Jurkat, Clone E6-1 (cell line): ENCODE measurements around the gene MCC.

Experiments
- DNase-seq: peaks from one replicate; pipeline ENCODE4 v3.0.0-alpha.2; 2011; ENCODE audit warnings: low read depth, low spot score
- H3K4me3 ChIP-seq: 2 replicates; pipeline ENCODE4 v1.5.1; 2011; ENCODE audit warnings: mild to moderate bottlenecking, low read length, control low read depth, moderate library complexity

The MCC gene

GRCh38 chr5:113025596-113025995, 462.7 kb downstream of the MCC start:
- H3K4me3 ChIP-seq, result no peak overlapping the region
- no peak for DNase-seq

DNA sequence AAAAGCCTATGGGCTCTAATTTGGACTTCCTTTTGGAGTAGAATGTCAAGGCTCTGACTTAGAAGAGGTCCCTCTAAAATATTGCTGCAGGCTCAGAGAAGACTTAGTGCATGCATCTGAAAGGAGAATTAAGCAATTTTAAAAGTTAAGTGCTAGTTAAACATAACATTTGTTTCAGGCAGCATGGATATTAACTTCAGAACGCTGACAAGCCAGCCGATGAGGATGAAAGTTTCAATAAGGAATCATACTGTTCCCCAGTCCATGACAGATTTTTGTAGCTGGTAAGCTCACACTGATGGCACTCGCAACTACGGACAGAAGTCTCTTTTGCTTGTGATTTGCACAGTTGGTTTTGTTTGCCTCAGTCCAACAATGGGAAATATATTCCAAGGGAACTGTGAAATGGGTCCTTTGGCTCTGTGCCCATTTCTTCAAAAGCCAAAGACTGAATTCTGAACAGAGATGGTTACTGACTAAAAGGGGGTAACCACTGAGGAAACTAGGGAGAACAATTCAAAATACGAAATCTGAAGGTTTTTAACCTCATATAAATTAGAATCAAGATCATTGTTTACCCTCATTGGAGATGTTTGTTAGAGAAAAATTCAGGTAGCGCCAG, 464.1 kb downstream of the MCC start:
- no peak overlapping the region for H3K4me3 ChIP-seq
- DNase-seq, result no peak

DNA sequence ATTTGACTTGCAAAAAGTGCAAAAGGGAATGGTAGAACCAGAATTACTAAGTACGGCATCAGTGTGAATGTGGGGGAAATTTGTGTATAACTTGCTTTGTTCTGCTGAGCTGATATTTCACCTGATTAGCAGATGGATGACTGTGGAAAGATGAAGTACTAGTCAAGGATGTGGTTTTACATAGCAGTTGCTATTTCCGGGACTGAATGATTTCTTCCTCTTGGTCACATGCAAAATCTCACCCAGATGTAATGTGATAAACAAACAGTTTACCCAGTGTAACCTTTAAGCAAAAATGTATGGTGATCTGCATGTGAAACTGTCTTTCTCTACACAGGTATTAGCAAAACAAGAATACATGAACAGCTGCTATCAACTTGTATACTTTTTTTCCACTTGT, 465.6 kb downstream of the MCC start:
- H3K4me3 ChIP-seq, result peak overlapping the region; percentile 13; the same call in 1 of the 2 replicates
- peak; percentile 95 for DNase-seq

- DNase-seq, result peak; percentile 42
These were observed 467.6 kb downstream of the MCC start for GRCh38 chr5:113020461-113021273.

DNA sequence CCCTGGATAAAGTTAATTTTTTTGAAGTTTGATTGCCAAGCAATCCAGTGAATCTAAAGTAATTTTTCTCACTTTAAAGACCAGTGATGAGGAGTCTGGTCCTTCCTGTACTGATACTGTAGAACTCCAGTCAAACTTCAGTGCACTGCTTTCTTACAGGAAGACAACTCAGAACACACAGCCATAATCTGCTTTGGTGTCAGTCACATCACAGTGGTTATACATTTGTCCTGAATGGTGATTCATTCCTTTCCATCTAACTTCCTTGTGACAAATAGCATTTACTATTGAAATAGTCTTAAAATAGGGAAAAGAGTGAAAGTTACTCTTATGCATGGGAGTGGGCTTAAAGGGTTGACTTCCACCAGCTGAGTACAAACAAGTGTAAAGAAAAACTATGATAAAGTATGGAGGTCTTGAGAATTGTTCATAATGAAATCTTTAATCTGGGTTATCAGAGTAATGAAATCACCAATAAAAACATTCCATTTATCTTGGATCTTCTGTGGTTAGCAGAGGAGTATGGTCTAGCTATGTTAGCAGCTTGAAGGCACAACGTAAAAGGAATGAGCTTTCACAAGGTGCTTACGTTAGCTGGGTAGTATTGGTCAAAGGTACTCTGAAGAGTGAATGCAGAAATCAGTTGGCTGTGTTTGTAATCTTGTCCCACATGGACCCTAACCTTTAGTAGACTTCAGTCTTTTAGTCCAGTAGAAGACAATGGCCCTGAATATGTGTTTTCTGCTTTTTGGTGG, 470.2 kb downstream of the MCC start:
- no peak overlapping the region for H3K4me3 ChIP-seq
- DNase-seq, result no peak

More at GRCh38 chr5:113020461-113021273, 467.6 kb downstream of the MCC start:
- no peak overlapping the region for H3K4me3 ChIP-seq

GRCh38 chr5:113005454-113005853, 482.8 kb downstream of the MCC start:
- DNase-seq, result no peak

GRCh38 chr5:113003763-113004162, 484.5 kb downstream of the MCC start:
- no peak for DNase-seq
- no peak overlapping the region for H3K4me3 ChIP-seq

More at GRCh38 chr5:113005454-113005853, 482.8 kb downstream of the MCC start:
- H3K4me3 ChIP-seq, result no peak overlapping the region

- H3K4me3 ChIP-seq, result no peak overlapping the region
- DNase-seq, result no peak
These were observed 485.8 kb downstream of the MCC start for GRCh38 chr5:113002423-113002822.

- no peak for DNase-seq
- H3K4me3 ChIP-seq, result no peak overlapping the region
These were observed 487.8 kb downstream of the MCC start for GRCh38 chr5:113000466-113000865.

GRCh38 chr5:112998296-112998695, 490.0 kb downstream of the MCC start:
- no peak overlapping the region for H3K4me3 ChIP-seq
- no peak for DNase-seq

GRCh38 chr5:112996830-112997374, 491.4 kb downstream of the MCC start:
- DNase-seq, result no peak
- no peak overlapping the region for H3K4me3 ChIP-seq

DNA sequence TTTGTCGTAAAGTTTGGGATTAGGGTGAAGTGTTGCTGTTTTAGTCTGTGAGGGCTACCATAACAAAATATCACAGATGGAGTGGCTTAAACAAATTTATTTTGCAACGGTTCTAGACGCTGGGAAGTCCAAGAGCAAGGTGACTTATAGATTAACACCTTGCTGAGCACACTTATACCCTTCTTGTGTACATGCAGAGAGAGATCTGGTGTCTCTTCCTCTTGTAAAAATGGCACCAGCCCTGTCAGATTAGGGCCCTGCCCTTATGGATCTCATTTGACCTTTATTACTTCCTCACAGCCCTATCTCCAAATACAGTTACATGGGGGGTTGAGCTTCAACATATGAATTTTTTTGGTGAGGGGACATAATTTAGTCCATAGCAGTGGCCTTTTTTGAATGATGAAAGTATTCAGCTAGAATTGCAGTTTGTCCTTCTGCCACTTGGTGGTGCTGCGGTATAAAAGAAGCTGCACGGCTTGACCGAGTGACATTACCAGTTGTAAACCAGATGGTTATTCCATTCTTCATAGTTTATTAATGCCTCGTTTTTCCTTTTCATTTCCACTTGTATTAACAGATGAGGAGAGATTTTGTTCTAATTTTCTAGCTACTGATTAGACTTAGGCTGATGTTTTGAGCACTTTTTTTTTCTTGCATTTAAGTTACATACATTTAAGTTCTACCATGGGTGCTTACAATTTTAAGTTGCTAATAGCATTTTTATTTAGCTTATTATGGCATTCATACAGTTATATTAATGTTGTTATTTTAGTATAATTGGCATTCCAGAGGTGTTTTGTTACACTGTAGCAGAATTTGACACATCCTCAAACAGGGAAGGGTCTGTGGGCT, 492.3 kb downstream of the MCC start:
- peak; percentile 57 for DNase-seq
- no peak overlapping the region for H3K4me3 ChIP-seq

- no peak for DNase-seq
- H3K4me3 ChIP-seq, result no peak overlapping the region
These were observed 502.0 kb downstream of the MCC start for GRCh38 chr5:112986224-112986623.

GRCh38 chr5:112983363-112983762, 504.9 kb downstream of the MCC start:
- DNase-seq, result no peak
- no peak overlapping the region for H3K4me3 ChIP-seq

DNA sequence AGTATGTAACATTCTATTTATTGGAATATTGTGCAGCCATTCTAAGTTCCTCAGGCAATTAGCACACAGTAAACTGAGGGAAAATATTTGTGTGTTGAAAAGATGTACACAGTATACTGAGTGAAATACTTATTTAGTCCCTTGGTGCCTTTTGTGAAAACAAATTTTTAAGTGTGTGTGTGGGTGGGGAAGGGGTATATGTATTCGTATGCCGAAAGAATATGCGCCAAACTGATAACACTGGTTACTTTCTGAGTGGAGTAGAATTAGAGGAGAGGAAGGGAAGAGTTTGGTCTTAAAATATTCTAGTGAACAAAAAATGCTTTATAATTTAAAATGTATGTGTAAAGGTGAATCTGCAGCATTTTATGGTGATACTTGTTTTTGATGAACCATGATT, 508.5 kb downstream of the MCC start:
- no peak overlapping the region for H3K4me3 ChIP-seq
- DNase-seq, result no peak

DNA sequence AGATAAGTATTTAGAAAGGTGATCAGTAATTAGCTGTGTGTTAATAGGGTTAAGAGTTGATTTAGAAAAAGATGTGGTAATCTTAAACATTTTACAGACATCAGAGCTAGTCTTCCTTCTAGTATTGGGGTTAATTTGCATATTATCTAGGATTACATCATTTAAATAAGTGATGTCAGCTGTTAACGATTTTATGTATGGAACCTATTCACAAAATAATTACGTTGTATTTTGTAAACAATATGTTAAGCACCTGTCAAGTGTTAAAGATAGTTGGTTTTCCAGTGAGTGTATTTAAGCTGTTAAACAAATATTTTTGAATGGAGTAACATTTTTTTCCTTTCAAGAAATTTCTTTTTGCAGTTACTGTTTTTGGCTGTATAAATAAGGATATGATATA, 509.4 kb downstream of the MCC start:
- no peak overlapping the region for H3K4me3 ChIP-seq

GRCh38 chr5:112977440-112977861, 510.8 kb downstream of the MCC start:
- no peak for DNase-seq
- peak overlapping the region; percentile 79 for H3K4me3 ChIP-seq

More for the DNA sequence above, 509.4 kb downstream of the MCC start:
- DNase-seq, result no peak

GRCh38 chr5:112976432-112977309, 511.6 kb downstream of the MCC start, which contains the start of gene DCP2:
Gene DCP2 (plus strand): TSS chr5:112976798. CDS start chr5:112976934, 136 bp downstream.
- peak; percentile 99 for DNase-seq
- H3K4me3 ChIP-seq, result peak within 1 kb of the TSS; percentile 79
